Activated naive CD4-positive, alpha-beta T cell (primary cell): ENCODE data around the gene NIPAL4.
"Not testable (repeated sequence)": the region's sequence is repeated elsewhere in the genome, so short reads cannot be mapped to it uniquely, and the experiment has no call there.

Experiments
- DNase-seq, 4 experiments: peaks; one replicate each; lab custom pipeline; 2025; lab: John Stamatoyannopoulos, UW

Gene NIPAL4

GRCh38 chr5:157459715-157460599 lies at the start of gene NIPAL4:
NIPAL4 (plus strand) TSS chr5:157460213; CDS start chr5:157460321, 108 bp downstream.
- peak in 1 of 4 experiments; percentile 3 for DNase-seq

- DNase-seq = no peak
These were observed 44.2 kb upstream of the NIPAL4 start for GRCh38 chr5:157415838-157416237.

DNA sequence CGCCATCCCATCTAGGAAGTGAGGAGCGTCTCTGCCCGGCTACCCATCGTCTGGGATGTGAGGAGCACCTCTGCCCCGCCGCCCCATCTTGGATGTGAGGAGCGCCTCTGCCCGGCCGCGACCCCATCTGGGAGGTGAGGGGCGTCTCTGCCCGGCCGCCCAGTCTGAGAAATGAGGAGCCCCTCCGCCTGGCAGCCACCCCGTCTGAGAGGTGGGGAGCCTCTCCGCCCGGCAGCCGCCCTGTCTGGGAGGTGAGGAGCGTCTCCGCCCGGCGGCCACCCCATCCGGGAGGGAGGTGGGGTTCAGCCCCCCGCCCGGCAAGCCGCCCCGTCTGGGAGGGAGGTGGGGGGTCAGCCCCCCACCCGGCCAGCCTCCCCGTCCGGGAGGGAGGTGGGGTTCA lies 40.5 kb upstream of the NIPAL4 start:
- DNase-seq = not testable (repeated sequence)

DNA sequence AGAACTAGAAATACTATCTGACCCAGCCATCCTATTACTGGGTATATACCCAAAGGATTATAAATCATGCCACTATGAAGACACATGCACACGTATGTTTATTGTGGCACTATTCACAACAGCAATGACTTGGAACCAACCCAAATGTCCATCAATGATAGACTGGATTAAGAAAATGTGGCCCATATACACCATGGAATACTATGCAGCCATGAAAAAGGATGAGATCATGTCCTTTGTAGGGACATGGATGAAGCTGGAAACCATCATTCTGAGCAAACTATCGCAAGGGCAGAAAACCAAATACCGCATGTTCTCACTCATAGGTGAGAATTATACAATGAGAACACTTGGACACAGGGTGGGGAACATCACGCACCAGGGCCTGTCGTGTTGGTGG lies 30.1 kb upstream of the NIPAL4 start:
- DNase-seq = not testable (repeated sequence)

- DNase-seq = no peak
These were observed 28.3 kb upstream of the NIPAL4 start for GRCh38 chr5:157431544-157432200.

- DNase-seq = no peak
These were observed 25.9 kb upstream of the NIPAL4 start for GRCh38 chr5:157434096-157434495.

DNA sequence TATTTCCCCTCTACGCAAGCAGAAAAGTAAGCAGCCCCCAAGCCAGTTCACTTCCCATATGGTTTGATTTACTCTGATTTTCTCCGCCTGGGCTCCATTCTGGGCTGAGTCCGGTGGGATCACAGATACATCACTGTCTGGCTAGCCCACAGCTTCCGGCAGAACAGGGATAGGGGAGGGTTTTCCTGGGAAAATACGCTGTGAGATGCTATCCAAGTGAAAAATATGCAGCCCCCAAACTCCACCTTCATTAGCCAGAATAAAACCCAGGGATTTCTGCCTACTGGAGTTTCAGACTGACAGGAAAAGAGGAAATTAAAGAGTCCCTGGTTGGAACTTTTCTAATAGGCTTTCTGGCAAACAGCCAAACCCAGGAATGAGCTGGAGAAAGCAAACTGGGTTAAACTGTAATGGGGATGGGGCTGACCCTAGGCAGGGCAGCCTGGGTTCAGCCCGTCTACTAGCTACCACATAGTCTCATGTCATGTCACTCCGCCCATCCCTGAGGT lies 16.9 kb upstream of the NIPAL4 start:
- no peak for DNase-seq

- DNase-seq = no peak
These were observed 15.8 kb upstream of the NIPAL4 start for GRCh38 chr5:157444224-157444623.

DNA sequence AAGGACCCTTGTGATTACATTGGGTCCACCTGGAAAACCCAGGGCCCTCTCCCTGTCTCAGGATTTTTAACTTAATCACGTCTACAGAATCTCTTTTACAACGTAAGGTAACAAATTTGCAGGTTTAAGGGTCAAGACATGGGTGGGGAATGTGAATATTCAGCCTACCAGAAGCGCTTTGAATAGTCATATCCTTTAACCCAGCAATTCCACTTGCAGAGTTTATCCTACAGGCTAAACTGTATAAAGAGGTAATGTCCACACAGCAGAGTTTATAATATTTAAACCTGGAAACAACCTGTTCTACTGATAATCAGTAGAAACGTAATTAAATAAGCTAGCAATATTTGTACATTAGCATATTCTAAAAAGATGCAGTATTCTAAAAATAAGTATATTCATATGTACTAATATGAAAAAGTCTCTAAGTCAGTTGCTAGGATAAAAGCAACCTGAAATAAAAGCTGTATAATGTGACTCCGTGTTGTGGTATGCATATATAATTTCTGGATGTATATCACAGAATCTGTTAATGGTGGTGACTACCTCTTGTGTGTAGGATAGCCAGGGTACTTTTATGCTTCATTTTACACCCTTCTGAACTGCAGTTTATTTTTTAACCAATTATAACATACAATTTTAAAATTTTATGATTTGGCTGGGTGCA lies 14.1 kb upstream of the NIPAL4 start:
- DNase-seq = no peak

DNA sequence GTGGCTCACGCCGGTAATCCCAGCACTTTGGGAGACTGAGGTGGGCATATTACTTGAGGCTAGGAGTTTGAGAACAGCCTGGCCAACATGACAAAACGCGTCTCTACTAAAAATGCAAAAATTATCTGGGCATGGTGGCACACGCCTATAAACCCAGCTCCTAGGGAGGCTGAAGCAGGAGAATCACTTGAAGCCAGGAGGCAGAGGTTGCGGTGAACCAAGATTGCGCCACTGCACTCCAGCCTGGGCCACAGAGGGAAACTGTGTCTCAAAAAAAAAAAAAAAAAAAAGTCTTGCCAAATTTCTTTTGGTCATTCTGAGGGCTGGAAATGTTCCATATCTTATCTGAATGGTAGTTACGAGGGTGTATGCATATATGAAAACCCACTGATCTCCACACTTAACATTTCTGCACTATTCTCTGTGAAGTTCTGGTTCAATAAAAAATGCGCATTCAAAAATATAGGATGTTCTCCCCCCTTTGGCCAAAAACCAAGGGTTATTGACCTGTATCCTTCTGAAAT lies 13.5 kb upstream of the NIPAL4 start:
- DNase-seq = no peak

DNA sequence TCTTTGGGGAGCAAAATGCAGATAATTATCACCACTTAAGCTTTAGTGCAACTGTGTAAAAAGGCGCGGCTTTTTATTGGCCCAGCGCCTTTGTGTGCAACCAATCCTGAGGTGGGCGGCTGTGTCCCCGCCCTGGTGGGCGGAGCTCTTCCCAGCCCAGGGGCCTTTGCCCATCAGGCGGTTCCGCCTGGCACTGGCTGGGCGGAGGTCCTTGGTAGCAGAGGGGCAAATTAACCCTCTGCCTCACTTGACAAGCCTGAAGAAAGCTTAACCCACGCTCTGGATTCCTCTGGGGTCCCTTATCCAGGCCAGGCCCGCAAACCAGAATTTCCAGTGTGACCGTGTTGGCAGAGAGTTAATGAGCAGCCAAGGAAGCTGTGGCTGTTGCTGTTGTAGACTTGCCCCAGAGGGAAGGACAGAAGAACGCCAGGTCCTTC lies 12.8 kb upstream of the NIPAL4 start:
- no peak for DNase-seq

- DNase-seq = no peak
These were observed 10.8 kb upstream of the NIPAL4 start for GRCh38 chr5:157449011-157449723.

DNA sequence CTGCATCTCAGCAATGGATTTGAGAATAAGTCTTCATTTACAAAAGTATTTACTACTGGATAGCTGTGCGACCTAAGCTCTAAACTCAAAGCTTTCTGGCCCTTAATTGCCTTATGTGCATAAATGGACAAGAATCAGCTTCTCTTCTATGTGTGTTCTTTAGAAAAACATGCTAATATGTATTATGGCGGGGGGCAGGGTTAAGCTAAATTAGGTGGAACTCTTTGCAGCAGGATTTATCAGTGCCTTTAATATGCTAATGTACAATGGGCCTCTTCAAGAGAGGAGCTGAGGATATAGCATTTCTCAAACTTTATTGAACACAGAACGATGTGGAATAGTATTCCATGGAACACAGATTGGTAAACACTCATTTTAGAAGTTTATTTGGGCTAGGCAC lies 10.0 kb upstream of the NIPAL4 start:
- no peak for DNase-seq

DNA sequence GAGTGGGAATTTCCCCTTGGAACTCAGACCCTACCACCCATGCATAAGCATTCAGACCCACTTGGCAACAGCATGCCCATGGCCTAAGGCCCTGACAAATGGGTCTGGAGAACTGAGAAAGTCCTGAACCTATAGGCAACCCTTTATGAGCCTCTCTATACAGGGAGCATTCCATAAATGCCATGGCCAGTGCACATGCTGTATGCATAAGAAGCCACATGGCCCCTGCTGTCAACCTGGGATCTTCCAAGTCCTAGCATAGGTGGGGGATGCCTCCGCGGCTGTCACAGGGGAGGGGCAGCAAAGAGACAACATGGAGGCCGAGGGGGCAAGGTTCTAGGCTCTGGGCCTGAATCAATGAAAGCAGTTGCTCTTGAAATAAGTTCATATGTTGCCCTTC lies 8.2 kb upstream of the NIPAL4 start:
- DNase-seq = no peak

GRCh38 chr5:157454273-157454672 lies 5.7 kb upstream of the NIPAL4 start:
- no peak for DNase-seq

DNA sequence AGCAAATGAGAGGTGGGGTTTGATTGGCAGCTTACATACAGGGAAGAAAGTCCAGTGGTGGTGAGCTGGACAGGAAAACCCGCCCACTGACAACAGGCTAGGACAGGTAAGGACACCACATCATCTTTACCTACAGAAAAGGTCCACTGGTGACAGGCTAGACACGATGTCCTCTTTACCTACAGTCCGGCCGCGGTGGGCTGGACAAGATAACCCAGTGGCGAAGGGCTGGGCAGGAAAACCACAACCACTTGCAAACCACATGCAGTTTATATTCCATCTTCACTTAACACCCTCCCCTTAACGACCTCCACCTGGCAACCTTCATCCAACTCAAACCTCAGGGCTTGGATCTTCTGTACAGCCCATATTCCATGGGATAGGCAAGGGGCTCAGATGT lies 5.0 kb upstream of the NIPAL4 start:
- no peak for DNase-seq

DNA sequence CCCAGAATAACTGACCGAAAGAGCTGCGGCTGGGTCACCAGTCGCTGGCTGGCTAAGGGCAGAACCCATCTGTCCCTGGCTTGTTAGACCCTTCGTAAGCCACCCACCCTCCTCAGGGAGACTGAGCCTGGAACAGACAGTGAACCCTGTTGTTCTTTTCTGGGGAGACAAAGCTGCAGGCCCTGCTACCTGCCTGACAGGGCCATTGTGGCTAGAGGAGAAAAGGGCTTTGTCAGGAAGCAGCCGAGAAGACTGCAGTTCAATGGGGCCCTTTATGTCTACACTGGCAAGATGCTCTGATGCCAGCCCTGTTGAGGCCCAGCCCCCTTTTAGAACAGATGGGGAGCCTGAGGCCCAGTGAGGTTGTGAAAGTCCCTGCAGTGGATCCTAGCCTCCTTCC lies 3.7 kb upstream of the NIPAL4 start:
- DNase-seq = no peak

DNA sequence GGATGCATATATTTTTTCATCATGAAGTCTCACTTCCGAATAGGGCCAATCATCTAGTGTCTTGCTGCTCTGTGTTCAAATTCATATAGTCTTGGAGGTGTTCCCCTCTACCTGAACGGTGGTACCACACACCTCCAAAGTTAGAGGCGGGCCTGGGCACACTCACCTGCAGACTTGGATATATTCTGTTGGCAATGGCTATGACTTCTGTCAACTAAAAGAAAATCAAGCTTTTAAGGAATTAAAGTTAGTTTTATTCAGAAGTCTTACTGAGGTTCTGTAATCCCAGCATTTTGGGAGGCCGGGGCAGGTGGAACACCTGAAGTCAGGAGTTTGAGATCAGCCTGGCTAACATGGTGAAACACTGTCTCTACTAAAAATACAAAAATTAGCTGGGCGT lies 2.6 kb upstream of the NIPAL4 start:
- no peak for DNase-seq

- no peak for DNase-seq
These were observed 1.2 kb upstream of the NIPAL4 start for GRCh38 chr5:157458835-157459234.

DNA sequence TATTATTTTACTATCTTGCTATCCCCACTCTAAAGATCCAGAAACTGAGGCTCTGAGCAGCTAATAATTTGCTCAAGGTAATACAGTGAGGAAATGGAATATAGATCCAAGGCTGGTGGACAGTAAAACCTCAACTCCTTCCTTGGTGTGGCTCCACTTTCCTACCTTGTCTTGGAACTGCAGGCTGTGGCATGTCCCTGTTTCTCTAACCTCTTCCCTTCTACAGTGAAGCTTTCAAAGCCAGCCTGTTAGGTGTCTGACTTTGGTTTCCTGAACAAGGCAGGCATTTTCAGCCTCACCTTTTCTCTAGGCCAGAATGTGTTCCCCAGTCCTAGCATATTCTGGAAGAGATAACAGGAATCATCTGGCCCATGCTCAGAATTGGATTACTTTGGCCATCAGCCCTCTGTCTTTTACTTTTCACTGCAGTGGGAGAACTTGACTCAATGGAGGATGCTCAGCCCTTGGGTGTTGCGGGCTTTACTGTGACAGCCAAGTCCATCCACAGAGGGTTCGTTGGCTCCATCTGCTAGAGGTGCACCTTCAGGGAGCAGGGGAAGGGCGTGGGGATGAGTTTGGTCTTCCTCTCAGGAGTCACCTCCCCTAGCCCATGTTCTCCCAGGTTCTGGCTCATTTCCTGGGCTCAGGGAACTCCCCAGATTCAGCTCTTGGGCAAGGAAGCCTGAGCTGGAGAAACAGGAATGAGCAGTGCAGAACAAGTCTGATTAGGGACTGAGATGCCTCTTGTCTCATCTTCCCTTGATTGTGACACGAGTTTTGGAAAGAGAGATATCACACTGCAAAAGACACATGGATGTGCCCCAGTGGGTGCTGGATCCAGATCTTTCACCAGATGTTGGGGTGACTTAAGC lies 1.1 kb downstream of the NIPAL4 start:
- DNase-seq = no peak

- no peak for DNase-seq
These were observed 3.1 kb downstream of the NIPAL4 start for GRCh38 chr5:157463081-157463480.
